Choroid plexus epithelial cell (primary cell): Measurements from ENCODE around the gene HOXC13.

Source experiments
- DNase-seq: peaks from one replicate; pipeline ENCODE4 v3.0.0-alpha.2; 2010; ENCODE audit warnings: low read depth
- H3K4me3 ChIP-seq: 2 replicates; pipeline ENCODE4 v1.5.1; 2011; ENCODE audit warnings: low read depth, mild to moderate bottlenecking, control low read depth, low read length, moderate library complexity
- CTCF ChIP-seq: conservative IDR thresholded peaks from 2 replicates; pipeline ENCODE4 v1.5.1; 2011; ENCODE audit warnings: low read depth, mild to moderate bottlenecking, control low read depth, inconsistent platforms, low read length, moderate library complexity

The HOXC13 gene

GRCh38 chr12:53985994-53986685 lies 47.5 kb downstream of the HOXC13 start:
- H3K4me3 ChIP-seq = no peak overlapping the region
- no peak for TF ChIP-seq CTCF
- DNase-seq = no peak

GRCh38 chr12:53986686-53987483 lies 48.3 kb downstream of the HOXC13 start:
- no peak for TF ChIP-seq CTCF
- H3K4me3 ChIP-seq = no peak overlapping the region
- no peak for DNase-seq

GRCh38 chr12:53987787-53988230 lies 49.2 kb downstream of the HOXC13 start:
- DNase-seq = no peak
- TF ChIP-seq CTCF = no peak
- H3K4me3 ChIP-seq = no peak overlapping the region

- no peak for DNase-seq
- no peak for TF ChIP-seq CTCF
- no peak overlapping the region for H3K4me3 ChIP-seq
These were observed 50.1 kb downstream of the HOXC13 start for GRCh38 chr12:53988541-53989226.

- peak; percentile 64 for TF ChIP-seq CTCF
- DNase-seq = peak; percentile 66
- H3K4me3 ChIP-seq = no peak overlapping the region
These were observed 50.8 kb downstream of the HOXC13 start for GRCh38 chr12:53989227-53990113.

GRCh38 chr12:53990311-53991076 lies 51.9 kb downstream of the HOXC13 start:
- no peak for TF ChIP-seq CTCF
- no peak for DNase-seq
- H3K4me3 ChIP-seq = no peak overlapping the region
